Kidney glomerular epithelial cell (primary cell): ENCODE data around the gene PRR33.
A peak's percentile ranks its signal among the peaks of the same experiment; 100 is the strongest.

Experiments
- DNase-seq: peaks from one replicate; lab custom pipeline; 2025; lab: John Stamatoyannopoulos, UW

PRR33 gene

DNA sequence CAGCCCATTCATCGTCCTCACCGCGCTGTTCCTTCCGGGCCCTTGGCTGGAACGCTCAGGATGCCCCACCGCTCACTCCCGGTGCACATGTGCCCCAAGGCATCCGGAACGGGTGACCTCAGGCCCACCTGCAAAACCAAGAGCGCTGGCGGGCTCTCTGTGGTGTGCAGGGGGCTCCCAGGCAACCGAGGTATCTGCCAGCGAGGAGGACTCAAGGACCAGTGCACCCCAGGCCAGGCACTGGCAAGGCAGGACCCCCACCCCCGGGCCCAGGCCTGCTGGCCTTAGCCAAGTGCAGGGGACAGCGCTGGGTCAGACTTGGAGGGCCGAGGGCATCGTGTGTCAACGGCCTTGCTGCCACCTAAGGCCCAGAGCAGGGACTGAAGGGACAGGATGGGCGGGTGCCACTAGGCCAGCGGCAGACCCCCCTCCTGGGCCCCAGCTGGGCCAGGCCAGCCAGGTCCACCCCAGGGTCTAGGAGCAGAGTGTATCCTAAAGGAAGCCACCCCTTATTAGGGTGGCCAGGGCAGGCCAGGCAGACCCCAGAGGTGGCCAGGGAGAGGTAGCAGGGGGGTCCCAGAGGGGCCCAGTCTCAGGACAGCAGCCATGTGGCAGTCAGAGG lies 36.3 kb upstream of the PRR33 start:
- DNase-seq, result no peak

DNA sequence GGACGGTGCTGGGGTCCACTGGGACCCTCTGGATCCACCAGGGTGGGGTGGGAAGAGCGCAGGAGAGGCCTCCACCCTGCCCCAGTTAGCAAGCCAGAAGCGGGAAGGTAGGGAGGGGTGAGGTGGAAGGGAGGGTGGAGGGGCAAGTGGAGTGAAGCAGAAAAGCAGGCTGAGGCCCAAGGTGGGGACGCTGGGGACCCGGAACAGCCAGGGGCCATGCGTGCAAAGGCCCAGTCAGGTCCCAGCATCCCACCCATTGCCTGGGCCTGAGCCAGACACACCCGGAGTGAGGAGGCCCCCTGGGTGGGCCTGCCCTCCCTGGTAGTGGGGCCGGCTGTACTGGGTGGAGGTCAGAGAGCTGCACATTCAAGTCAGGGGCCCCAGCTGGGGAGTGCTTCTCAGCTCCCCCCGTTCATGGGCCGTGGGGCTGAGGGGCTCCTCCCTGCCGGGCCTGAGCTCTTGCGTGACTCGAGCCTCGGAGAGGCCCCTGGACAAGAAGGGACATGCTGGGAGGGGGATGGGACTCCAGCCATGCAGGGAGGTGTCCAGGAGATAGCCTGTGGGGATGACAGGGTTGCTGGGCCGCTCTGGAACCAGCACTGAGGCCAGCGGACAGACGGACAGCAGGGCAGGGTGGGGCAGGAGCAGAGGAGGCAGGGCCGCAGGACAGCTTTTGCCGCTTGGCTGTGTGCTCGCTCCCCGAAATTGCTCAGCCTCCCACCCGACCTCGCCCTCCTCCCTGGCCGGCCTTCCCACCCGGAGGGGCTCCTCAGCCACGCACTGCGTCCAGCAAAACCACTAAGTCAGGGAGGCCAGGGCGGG lies 35.5 kb upstream of the PRR33 start:
- no peak for DNase-seq

DNA sequence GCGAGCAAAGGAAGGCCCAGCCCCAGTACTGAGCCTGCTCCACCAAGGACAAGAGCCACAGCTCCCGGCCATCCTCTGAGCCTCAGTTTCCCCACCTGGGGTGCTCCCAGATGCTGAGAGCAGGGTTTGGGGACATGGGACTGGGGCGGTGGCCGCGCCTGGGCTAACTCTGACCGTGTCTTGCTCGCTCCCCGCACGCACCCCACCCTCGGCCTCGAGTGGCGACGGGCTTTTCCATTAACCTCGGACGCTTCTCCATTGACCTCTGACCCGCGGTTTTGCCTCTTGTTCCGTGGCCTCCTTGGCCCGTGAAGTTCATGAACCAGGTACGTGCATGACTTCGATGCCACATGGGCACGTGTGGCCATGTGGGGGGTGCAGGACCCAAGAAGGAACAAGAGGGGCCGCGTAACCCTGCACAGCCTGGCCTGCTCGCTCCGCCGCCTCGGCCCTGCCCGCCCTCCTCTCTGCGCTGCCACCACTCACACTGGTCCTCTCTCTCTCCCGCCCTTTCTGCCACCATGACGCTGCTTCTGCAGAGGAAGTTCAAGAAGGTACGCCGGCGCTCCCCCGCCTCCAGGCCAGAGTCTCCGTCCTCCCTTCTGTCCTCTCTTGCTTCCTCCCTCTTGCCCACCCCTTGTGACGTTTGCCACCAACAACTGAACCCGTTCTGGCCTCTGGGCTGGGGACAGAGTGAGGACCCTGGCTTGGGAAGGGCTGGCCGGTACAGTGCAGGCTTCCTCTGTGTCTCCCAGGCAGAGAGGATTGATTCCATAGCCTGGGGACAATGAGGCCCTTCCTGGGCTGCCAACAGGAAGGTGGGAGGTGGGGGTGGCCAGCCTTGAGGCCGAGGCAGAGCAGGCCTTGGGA lies 34.7 kb upstream of the PRR33 start:
- no peak for DNase-seq

DNA sequence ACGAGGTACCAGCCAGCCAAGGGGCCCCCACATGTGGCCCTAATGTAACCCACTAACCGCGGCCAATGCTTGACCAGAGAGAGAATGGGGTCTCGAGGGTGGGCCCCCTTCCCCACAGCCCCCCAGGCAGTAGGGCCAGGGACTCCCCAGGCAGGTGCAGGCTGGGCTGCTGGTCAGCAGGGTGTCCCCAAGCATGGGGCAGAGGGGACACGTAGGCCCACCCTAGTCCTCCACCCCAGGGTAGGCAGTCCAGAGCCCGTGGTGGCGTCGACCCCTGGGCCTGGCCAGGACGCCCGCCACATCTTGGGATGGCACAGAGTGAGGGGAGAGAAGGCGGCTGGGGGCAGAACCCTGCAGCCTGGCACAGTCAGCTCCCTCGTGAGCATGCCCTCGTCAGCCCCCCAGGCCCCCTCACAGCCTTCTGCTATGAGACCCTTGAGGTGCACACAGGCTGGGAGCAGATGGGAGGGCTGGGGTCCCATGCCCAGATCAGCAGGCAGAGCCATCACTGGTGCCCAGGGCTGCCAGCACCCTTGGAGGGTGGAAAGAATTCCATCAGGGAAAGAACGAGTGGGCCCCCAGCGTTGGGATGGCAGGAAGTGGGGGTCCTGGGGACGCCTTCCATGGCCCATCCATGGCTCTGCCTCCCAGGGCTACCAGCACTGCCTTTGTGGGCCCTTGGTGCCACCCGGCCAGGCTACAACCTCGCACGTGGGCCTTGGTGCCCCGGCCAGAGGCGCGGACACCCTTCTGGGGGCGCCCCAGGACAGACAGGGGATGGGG lies 33.9 kb upstream of the PRR33 start:
- DNase-seq, result no peak

DNA sequence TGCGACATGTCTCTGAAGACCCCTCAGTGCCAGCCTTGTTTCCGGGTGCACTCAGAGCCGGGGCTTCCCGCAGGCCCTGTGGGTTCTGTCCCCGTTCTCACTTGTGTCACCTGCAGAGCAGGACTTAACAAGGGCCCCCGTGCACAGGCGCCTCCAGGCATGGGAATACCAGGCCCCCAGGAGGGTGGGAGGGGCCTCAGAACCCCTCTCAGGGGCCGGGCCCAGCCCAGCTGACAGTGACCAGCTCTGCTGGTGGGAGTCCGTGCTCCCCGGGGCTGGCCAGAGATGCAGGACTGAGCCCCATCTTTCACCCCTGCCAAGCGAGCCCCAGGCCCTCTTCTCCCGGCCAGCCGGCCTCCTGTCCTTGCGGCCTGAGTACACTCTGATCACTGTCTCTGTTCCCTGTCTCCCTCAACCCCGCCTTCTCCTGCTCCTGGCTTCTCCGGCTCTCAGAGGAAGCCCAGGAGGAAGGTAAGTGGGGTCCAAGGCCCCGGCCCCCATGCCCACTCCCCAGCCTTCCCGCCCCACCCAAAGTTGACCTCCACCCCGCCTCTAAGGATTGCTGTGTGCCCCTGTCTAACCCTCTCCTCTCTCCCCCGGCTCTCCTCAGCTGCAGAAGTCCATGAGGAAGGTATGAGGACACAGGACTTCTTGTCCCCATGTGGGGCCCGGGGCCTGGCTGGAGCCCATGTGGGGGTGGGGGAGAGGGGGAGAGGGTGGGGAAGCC lies 33.1 kb upstream of the PRR33 start:
- no peak for DNase-seq

DNA sequence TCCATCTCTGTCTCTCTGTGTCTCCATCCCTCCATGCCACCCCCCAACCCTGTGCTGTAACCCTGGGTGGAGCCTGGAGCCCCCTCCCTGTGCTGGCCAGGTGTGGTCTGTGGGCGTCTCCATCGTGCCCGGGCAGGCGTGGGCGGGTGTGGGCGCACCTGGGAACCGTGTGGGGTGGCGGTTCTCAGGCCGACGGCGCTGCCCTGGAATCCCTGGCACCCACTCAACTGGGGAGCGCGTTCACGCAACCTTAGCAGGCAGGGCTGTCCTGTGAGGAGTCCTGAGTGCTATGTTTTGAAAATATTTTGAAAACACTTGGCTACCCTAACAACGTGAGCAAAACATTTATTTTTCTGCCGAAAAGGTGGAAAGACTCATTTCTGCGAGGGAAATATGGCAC lies 32.5 kb upstream of the PRR33 start:
- peak; percentile 7 for DNase-seq

DNA sequence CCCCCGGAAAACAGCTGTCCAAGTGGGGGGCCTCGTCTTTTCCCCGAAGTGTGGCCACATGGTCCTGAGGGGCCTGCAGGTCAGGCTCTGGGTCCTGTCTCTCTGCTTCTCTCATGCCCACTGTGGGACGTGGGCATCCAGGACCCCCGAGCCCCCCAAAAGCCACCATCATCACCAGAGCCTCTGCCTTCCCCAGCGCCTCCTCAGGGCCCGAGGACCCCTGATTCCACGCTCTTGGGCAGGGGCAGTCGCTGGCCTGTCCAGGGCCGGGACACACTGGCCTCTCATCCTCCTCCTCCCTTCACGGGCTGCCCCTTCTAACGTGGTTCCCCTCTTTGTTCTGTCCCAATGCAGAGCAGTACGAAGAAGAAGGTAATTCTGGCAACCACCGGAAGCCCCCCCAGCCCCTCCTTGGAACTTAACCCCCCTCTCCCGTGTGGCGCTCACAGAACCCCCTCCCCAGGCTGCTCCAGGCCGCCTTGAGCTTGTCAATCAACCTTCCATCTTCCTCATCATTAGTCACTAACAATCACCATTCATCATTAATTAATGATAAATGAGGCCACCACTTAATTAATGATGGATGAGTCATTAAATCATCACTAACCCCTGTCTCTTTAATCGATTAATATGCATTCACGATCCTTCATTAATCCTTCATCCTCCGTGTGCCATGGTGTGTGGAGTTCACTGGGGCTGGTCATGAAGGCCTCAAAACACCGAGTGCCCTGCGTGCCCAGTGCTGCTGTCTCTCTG lies 31.7 kb upstream of the PRR33 start:
- no peak for DNase-seq

DNA sequence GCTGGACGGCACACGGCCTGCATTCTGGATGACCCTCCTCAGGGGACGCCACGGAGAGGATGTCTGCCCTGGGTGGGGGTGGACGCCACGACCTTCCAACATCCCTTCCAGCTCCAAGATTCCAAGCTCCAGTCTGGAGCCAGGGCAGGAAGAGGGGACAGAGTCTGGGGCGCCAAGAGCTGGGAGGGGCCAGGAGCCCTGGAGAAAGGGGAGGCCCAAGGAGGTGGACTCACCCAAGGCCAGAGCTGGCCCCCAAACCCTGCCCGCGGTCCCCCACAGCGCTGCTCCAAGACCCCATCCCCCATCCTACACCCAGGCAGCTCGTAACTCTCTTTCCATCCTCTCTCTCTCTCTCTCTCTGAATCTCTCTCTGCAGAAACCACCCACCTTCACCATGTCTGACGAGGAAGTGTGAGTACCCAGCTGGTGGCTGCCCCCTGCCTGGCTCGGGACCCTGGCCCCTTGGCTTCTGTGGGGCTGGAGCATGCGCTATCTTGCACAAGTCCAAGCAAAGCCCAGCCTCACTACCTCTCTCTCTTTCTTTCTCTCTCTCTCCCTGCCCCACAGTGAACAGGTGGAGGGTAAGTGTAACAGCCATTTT lies 30.9 kb upstream of the PRR33 start:
- DNase-seq, result no peak

DNA sequence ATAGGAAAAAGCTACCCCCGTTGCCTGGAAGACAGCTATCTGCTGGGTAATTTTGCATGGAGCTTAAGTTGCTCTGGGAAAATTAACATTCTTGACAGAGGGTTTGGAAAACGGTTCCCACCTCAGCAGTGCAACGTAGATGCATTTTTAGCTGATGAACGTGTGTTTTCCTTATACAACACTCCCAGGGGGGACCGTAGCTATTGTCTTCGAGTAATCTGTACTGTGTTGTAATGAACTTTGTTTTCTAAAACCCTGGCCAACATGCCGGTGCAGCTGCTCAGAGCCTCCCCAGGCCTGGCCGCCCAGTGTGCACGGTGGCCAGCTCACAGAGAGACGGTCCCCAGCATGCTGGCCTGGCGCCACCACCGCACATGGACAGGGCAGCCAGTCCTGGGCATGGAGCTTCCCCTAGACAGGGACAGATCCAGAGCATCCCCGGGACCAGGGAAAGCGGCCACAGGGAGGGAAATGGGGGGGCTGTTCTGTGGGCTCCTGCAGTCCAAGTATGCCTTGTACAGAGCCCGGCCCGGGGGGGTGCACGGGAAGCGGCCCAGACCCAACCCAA lies 30.0 kb upstream of the PRR33 start:
- DNase-seq, result no peak

DNA sequence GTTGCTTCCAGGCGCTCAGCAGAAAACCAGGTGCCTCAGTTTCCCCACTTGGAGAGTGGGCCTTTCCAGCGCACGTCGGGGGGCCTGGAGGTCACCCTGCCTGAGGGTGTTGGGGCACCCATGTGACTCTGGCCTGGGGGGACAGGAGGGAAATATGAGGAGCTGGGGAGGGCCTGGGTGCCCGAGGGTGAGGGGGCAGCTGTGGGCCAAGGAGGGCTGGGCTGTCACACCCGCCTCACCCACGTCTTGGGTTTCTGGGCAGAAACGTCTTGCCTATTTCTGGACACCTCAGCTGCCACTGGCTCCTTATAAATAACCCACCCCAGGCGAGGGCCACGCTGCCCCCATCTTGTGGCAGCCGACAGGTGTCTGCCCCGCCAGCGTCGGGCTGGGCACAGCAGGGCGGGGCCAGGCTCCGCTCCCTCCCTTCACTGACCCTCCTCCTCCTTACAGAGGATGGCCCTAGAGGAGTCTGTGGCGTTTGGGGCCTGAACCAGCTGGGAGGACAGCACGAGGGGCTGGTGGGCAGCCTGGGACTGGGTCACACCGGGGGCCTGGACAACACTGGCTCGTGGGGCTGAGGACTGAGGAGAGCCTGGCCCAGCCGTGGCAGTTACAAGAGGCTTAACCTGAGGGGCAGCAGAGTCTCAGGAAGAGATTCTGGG lies 29.3 kb upstream of the PRR33 start:
- no peak for DNase-seq

DNA sequence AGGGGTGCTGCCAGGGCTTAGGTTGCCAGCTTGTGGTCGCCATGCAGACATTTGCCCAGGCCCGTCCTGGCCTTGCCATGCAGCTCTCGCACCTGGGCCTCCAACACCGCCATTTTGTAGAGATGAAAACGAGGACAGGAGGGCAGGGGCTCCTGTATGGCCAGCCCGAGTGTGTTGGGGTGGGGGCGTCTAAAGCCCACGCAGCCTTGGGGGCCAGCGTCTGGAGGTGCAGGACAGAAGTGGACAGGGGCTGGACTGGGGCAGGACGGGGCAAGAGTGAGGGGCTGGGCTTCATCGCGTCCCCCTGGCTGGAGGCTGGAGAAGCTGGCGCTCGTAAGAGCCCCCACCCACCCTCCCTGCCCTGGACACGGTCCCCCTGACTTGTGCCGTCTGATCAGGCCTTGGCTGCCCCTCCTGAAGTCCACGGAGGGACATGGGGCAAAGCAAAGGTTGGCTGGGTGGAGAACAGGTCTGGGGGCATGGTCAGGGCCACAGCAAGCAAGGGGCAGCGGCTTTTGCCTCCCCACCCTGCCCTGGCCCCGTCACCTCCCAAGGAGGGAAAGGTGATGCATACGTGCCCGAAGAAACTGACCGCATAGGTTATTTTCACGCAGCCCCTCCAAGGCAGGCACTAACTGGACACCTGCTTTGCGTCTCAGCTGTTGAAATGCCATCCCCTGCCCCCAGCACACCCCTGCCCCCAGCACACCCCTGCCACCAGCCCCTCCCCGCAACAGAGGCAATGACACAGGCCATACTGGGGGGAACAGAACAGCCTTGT lies 28.6 kb upstream of the PRR33 start:
- DNase-seq, result no peak

DNA sequence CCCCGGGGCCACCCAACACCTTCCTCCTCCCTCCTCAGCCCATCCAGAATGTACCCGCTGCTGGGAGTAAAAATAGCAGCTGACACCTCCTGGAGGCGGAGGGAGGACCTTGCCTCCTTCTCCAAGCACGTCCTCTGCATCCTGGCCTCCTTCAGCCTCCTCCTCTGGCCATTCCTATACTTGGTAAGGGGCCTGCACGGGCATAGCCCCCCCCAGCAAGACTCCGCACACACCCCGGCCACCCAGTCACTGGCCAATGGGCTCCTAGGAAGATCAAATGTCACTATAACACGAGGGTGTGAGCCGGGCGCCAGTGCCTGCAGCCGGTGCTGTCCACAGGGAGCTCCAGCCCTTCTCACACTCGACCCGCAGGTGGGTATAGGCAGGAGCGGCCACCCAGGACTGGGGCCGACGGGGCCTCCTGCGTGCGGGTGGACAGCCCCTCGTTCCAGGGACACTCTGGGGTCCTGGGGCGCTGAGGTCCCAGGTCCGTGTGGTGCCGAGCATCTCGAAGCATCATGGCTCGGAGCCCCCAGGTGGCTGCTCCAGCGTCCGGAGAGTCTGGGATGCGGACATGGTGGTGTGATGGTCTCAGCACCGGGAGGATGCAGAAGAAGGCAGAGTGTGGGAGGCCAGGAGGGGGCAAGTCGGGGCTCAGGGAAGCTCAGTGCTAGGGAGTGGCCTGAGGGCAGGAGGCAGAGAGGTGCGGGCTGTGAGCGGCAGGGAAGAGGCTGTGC lies 27.9 kb upstream of the PRR33 start, which contains the start of gene TNNT3:
Gene TNNT3, plus strand, starts transcription at position 313 of the 737 bp plus-strand sequence. CDS start 3,172 bp downstream, outside the sequence.
- no peak for DNase-seq

DNA sequence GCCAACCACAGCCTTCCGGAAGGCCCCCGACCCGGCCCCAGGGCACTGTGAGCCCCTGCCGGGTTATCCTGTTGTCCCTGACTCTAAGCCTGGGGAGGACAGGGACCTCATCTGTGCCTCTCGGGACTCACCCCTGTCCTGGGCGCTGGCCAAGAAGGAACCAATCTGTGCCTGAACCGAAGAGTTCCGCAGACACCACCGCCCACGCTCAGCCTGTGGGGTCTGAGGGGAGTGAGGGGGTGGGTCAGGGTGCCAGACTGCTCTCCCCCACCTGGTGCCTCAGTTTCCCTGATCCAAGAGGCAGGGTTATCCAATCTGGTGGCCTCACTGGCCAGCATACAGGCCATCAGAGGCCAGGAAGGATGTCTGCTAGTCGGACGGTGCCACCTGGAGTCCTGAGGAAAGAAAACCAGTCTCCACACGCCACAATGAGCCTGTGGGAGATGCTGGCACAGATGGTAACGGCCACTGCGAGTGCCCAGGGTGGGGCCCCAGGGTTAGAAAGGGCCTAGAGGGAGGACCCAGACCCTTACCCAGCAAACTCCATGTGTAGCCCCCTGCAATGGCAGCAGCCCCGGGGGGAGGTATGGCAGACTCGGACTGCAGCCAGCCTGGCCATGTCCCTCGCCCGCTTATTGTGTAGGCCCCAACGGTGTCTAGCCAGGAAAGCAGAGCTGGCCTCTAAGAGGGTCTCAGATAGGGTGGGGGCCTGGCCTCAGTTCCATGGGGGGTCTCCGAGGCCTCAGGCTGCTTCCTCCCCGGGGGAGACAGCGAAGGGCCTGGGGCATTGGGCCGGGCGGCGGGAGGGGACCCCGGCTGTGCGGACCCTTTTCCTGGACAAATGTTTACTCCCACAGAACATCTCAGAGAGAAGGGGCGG lies 27.0 kb upstream of the PRR33 start:
- no peak for DNase-seq

DNA sequence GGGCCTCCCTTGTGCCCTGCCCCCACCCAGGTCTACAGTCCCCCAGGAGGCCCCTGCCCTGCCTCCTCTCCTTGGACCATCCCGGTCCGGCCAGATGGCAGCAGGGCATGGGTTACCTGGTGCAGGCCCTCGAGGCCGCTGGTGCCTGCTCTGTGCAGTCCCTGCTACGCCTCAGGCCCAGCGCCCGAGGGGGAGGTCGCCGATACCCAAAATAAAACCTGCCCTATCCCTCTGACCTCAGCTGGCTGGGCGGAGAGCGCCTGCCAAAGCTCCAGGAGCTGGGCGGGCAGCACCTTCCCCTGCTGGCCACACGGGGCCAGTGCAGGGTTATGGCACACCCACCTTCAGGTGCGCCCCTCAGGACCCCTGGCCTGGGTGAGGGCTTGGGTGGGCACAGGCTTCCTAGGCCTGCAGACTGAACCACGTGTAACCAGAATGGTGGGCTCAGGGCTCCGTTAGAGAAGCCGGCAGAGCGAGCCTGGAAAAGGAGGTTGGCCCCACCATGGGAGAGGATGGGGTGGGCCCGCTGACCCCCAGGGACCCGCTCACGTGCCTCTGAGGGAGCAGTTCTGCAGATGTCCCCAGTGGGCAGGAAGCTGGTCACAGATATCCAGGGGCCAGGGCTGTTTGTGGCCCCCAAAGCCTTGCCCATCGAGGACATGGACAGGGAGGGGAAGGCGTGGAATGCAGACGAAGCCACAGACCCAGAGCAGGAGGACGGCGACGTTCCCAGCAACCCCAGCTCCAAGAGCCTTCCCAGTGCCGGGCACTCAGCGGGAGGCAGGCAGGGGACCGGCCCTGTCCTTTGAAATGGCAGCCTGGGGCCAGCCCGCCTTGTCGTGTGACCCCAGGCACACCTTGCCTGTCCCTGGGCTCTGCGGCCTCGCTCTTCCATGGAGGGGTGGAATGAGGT lies 26.1 kb upstream of the PRR33 start:
- DNase-seq, result no peak

DNA sequence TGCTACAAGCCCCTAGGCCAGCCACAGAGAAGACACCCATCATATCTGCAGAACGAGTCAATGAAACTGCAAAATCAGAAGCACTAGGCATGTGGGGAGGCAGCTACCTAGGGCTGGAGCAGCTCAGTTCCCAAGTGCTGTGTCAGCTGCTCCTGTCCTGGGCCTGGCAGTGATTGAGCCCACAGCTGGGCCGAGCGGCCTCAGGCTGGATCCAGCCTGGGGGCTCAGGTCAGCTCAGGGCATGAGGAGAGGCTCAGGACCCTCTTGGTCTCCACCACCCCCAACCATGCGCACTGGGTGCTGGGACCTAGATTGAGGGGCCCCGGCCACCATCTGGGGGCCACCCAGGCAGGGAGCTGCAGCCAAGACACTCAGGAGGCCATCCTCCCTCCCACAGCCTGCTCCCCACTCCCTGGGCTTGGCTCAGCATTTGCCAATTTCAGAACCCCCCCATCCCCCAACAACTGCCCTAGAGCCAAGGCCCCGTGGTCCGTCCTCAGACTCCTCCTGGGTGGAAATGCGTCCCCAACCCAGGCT lies 25.4 kb upstream of the PRR33 start:
- no peak for DNase-seq
